ENCODE data around the gene LYRM4.
A peak's percentile ranks its signal among the peaks of the same experiment; 100 is the strongest.

Gene LYRM4

DNA sequence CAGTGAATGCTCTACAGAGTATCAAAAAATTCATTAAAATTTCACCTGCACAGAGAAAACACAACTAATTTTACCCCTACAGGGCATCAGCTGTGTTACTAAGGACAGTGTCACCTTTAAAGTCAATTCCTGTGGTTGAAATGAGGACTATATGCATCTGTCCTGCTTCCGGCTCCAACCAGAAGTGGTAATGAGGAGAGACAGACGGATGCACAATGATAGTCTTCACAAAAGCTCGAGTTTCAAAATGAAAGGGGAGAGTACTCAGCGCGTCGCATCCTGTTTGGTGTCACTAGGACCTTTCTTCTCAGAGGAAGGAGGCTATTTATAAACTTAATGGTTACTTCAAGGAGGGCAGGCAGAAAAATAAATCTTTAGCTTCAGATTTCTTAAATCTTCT, 86.5 kb downstream of the LYRM4 start (continued):
- TF ChIP-seq, protein P1, sequence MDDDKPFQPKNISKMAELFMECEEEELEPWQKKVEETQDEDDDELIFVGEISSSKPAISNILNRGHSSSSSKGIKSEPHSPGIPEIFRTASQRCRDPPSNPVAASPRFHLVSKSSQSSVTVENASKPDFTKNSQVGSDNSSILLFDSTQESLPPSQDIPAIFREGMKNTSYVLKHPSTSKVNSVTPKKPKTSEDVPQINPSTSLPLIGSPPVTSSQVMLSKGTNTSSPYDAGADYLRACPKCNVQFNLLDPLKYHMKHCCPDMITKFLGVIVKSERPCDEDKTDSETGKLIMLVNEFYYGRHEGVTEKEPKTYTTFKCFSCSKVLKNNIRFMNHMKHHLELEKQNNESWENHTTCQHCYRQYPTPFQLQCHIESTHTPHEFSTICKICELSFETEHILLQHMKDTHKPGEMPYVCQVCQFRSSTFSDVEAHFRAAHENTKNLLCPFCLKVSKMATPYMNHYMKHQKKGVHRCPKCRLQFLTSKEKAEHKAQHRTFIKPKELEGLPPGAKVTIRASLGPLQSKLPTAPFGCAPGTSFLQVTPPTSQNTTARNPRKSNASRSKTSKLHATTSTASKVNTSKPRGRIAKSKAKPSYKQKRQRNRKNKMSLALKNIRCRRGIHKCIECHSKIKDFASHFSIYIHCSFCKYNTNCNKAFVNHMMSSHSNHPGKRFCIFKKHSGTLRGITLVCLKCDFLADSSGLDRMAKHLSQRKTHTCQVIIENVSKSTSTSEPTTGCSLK (tag by site-specific recombination; IDR thresholded peaks at IDR 0.05), result no peak
- TF ChIP-seq ZNF544 (tag by site-specific recombination; IDR thresholded peaks at IDR 0.05), result no peak
- no peak for TF ChIP-seq REPIN1 (tag by site-specific recombination; IDR thresholded peaks at IDR 0.05; ENCODE audit: low read depth)
- no peak for TF ChIP-seq ZSCAN23 (tag by site-specific recombination; IDR thresholded peaks at IDR 0.05)
- TF ChIP-seq GFI1B (tag by site-specific recombination; IDR thresholded peaks at IDR 0.05), result no peak
- no peak for TF ChIP-seq SP3 (tag by site-specific recombination; IDR thresholded peaks at IDR 0.05)

DNA sequence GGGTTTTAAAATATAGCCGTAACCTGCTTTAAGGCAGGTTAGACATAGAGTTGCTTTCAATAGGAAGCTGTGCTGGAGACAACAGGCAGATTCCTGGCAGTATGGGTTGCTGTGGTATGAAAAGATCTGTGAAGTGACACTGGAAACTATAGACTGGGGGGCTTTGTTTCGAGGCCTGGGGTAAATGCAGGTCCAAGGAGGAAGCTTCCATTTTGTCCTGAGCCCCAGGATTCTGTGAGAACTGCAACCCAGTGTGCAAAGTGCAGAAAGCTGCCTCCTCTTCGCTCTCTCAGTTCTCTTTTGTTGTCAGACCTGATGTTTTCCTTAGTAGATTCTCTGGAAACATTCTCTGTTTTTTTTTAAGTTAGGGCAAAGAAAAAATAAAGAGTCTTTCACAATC, 86.9 kb downstream of the LYRM4 start:
- no peak for TF ChIP-seq ZNF184 (tag by site-specific recombination; IDR thresholded peaks at IDR 0.05)
- no peak for TF ChIP-seq ZNF16 (tag by site-specific recombination; IDR thresholded peaks at IDR 0.05; ENCODE audit: low read depth)
- TF ChIP-seq, protein P2, sequence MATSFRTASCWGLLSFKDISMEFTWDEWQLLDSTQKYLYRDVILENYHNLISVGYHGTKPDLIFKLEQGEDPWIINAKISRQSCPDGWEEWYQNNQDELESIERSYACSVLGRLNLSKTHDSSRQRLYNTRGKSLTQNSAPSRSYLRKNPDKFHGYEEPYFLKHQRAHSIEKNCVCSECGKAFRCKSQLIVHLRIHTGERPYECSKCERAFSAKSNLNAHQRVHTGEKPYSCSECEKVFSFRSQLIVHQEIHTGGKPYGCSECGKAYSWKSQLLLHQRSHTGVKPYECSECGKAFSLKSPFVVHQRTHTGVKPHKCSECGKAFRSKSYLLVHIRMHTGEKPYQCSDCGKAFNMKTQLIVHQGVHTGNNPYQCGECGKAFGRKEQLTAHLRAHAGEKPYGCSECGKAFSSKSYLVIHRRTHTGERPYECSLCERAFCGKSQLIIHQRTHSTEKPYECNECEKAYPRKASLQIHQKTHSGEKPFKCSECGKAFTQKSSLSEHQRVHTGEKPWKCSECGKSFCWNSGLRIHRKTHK (tag by site-specific recombination; IDR thresholded peaks at IDR 0.05), result no peak
- TF ChIP-seq ZNF837 (tag by site-specific recombination; IDR thresholded peaks at IDR 0.05), result no peak
- Histone ChIP-seq H3K9me3 (ENCODE audit: control insufficient read depth, insufficient read depth, low read depth, low read length) (no peaks in the 10 kb centered on the region), H3K4me1 (ENCODE audit: control insufficient read depth, insufficient read depth, low read length) (no peaks in the 10 kb centered on the region), H3K27ac (ENCODE audit: extremely low read depth, low read depth, low read length) (no peak overlapping the region), H3K36me3 (ENCODE audit: control insufficient read depth in 2 of 2, insufficient read depth in 1 of 2, low read length in 2 of 2) (no peaks in the 10 kb centered on the region), H3K4me3 (ENCODE audit: low read depth, low read length) (no peak overlapping the region)
- ChIA-PET POLR2A (no interaction called here), CTCF (interaction anchor here (0.6 to 5.6 kb wide), 12 partner anchors 8 to 206 kb away, joined by 3 to 41 read pairs (median 6); no protein-coding TSS in a partner anchor)

DNA sequence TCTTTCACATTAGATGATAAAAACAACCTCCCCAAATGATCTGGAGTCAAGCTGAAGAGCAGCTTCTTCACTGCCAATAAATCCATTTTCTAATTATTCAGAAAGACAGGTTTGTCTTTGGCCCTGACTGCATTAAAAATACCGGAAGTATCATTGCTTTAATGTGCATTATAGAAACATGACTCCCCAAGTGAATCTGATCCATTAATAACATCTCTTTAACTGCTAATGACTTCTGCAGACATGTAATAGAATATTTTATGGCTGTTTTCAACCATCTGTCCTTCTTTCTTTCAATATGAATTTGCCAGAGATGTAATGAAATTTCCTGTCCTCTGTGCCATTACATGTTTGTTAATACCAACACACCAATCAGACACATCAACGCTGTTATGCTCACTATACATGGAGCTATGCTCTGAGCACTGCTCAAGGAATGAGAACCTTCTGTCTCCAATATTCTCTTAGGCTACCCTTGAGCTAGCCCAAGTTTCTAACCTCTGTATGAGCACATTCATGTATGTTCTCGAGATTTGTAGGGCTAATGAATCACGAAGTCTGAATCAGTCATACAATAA, 87.8 kb downstream of the LYRM4 start:
- Histone ChIP-seq H3K4me1 (ENCODE audit: control insufficient read depth, insufficient read depth, low read length) (no peaks in the 10 kb centered on the region), H3K9me3 (ENCODE audit: control insufficient read depth, insufficient read depth, low read depth, low read length) (no peaks in the 10 kb centered on the region), H3K36me3 (ENCODE audit: control insufficient read depth in 2 of 2, insufficient read depth in 1 of 2, low read length in 2 of 2) (no peaks in the 10 kb centered on the region), H3K4me3 (ENCODE audit: low read depth, low read length) (no peak overlapping the region), H3K27ac (ENCODE audit: extremely low read depth, low read depth, low read length) (no peak overlapping the region)
- TF ChIP-seq KLF8 (tag by site-specific recombination; IDR thresholded peaks at IDR 0.05), result no peak
- TF ChIP-seq, protein P3, sequence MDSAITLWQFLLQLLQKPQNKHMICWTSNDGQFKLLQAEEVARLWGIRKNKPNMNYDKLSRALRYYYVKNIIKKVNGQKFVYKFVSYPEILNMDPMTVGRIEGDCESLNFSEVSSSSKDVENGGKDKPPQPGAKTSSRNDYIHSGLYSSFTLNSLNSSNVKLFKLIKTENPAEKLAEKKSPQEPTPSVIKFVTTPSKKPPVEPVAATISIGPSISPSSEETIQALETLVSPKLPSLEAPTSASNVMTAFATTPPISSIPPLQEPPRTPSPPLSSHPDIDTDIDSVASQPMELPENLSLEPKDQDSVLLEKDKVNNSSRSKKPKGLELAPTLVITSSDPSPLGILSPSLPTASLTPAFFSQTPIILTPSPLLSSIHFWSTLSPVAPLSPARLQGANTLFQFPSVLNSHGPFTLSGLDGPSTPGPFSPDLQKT (IDR thresholded peaks at IDR 0.05; ENCODE audit: borderline replicate concordance, low read depth, low read length), result no peak
- TF ChIP-seq ZNF292 (tag by site-specific recombination; IDR thresholded peaks at IDR 0.05; ENCODE audit: borderline replicate concordance, low read depth), result no peak
- CTCF ChIA-PET, result interaction anchor here (0.5 to 0.8 kb wide), 4 partner anchors 23 to 884 kb away, joined by 3 read pairs; no protein-coding TSS in a partner anchor
- POLR2A ChIA-PET, result no interaction called here

DNA sequence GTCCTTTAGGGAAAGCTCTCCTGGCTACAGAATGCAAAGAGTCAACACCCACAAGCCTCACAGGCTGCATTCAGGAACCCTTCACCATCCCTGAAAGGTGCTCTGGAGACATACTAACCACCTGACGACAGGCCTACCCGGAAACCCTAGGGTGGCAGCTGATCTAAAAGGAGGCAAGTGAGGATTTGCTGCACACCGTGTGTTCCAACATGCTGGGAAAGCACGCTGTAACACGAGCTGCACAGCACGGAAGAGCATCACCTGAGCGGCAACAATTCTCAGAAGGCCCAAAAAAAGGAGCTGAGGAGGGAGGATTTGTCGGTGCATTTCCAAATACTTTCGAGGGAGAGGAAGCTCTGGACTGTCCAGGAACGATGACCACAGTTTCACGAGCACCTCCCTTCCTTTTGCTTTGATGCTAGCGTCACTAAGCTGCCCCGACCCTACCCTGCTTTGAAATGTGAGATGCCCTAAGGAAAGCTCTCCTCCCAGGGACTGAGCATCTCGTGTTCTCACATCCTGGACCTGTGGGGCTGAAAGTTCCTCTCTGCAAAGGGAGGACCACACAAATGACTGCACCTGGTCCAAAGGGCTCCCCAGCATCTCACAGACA, 88.6 kb downstream of the LYRM4 start:
- Histone ChIP-seq H3K36me3 (ENCODE audit: control insufficient read depth in 2 of 2, insufficient read depth in 1 of 2, low read length in 2 of 2) (no peaks in the 10 kb centered on the region), H3K4me1 (ENCODE audit: control insufficient read depth, insufficient read depth, low read length) (no peaks in the 10 kb centered on the region), H3K9me3 (ENCODE audit: control insufficient read depth, insufficient read depth, low read depth, low read length) (no peaks in the 10 kb centered on the region), H3K27ac (ENCODE audit: extremely low read depth, low read depth, low read length) (no peak overlapping the region), H3K4me3 (ENCODE audit: low read depth, low read length) (no peak overlapping the region)
- ChIA-PET POLR2A (interaction anchor here (0.8 kb wide), 1 partner anchor 34 kb away, joined by 3 read pairs; no protein-coding TSS in a partner anchor), CTCF (interaction anchor here (0.5 to 0.8 kb wide), 4 partner anchors 22 to 885 kb away, joined by 3 read pairs; no protein-coding TSS in a partner anchor)
- TF ChIP-seq ZNF138 (tag by site-specific recombination; IDR thresholded peaks at IDR 0.05; ENCODE audit: borderline replicate concordance) (no peak), SCRT2 (tag by site-specific recombination; IDR thresholded peaks at IDR 0.05) (0 out of 2 replicates have a peak, but pooled peaks have one; percentile 12), ZNF623 (tag by site-specific recombination; IDR thresholded peaks at IDR 0.05) (no peak), ZNF354C (tag by site-specific recombination; IDR thresholded peaks at IDR 0.05; ENCODE audit: borderline replicate concordance, low read depth) (no peak)
- TF ChIP-seq, protein P4, sequence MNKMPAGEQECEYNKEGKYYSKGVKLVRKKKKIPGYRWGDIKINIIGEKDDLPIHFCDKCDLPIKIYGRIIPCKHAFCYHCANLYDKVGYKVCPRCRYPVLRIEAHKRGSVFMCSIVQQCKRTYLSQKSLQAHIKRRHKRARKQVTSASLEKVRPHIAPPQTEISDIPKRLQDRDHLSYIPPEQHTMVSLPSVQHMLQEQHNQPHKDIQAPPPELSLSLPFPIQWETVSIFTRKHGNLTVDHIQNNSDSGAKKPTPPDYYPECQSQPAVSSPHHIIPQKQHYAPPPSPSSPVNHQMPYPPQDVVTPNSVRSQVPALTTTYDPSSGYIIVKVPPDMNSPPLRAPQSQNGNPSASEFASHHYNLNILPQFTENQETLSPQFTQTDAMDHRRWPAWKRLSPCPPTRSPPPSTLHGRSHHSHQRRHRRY (tag by site-specific recombination; IDR thresholded peaks at IDR 0.05), result no peak
- TF ChIP-seq, protein P5, sequence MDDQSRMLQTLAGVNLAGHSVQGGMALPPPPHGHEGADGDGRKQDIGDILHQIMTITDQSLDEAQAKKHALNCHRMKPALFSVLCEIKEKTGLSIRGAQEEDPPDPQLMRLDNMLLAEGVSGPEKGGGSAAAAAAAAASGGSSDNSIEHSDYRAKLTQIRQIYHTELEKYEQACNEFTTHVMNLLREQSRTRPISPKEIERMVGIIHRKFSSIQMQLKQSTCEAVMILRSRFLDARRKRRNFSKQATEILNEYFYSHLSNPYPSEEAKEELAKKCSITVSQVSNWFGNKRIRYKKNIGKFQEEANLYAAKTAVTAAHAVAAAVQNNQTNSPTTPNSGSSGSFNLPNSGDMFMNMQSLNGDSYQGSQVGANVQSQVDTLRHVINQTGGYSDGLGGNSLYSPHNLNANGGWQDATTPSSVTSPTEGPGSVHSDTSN (CRISPR knock-in tag; IDR thresholded peaks at IDR 0.05), result no peak
- TF ChIP-seq, protein P1 (tag by site-specific recombination; IDR thresholded peaks at IDR 0.05), result no peak

Data from HEK293 (cell line).